ENCODE measurements around the gene SFI1. TPM values are rescaled to one million over a fixed set of nuclear protein-coding genes. Genes with fewer than 3 reads are reported as not detected.

The SFI1 gene
- total and polyA plus RNA-seq, 4 donors: 14.0 to 46.0 (median 32.7) TPM

- H3K9me3 ChIP-seq (ENCODE audit: control insufficient read depth in 4 of 4, insufficient read depth in 3 of 4, low read length in 3 of 4): no peaks in the 10 kb centered on the region
- no peaks in the 10 kb centered on the region for H3K27me3 ChIP-seq (ENCODE audit: control insufficient read depth in 3 of 3, insufficient read depth in 3 of 3, low read length in 2 of 3)
- WGBS, 2 donors: 70 to 86% methylated on average over 8 of the region's 8 CpGs
- H3K36me3 ChIP-seq (ENCODE audit: control insufficient read depth in 4 of 4, insufficient read depth in 4 of 4, low read length in 4 of 4): peaks cover 0 to 21% (median 3%) of the 10 kb centered on the region in 4 donors
- DNase-seq (peak in 1 of 3 donors; percentile 30), ATAC-seq (ENCODE audit: insufficient read depth, low FRiP score) (no peak)
- H3K4me1 ChIP-seq (ENCODE audit: control insufficient read depth in 5 of 5, insufficient read depth in 5 of 5, low read length in 5 of 5): peaks cover 2 to 43% (median 11%) of the 10 kb centered on the region in 5 donors
- H3K9ac ChIP-seq (ENCODE audit: insufficient read depth in 1 of 2, low read length in 2 of 2): no peak overlapping the region
- H3K4me3 ChIP-seq: no peak overlapping the region
- peak overlapping the region in 1 of 2 donors; percentile 81 for H3K27ac ChIP-seq (ENCODE audit: low read depth in 1 of 2, low read length in 1 of 2)
- TF ChIP-seq, protein P1, sequence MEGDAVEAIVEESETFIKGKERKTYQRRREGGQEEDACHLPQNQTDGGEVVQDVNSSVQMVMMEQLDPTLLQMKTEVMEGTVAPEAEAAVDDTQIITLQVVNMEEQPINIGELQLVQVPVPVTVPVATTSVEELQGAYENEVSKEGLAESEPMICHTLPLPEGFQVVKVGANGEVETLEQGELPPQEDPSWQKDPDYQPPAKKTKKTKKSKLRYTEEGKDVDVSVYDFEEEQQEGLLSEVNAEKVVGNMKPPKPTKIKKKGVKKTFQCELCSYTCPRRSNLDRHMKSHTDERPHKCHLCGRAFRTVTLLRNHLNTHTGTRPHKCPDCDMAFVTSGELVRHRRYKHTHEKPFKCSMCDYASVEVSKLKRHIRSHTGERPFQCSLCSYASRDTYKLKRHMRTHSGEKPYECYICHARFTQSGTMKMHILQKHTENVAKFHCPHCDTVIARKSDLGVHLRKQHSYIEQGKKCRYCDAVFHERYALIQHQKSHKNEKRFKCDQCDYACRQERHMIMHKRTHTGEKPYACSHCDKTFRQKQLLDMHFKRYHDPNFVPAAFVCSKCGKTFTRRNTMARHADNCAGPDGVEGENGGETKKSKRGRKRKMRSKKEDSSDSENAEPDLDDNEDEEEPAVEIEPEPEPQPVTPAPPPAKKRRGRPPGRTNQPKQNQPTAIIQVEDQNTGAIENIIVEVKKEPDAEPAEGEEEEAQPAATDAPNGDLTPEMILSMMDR (IDR thresholded peaks at IDR 0.05; ENCODE audit: control extremely low read depth, extremely low read depth): no peak
These were observed 130.9 kb downstream of the SFI1 start for GRCh38 chr22:31627223-31627731.

- Histone ChIP-seq H3K27me3 (ENCODE audit: control insufficient read depth in 3 of 3, insufficient read depth in 3 of 3, low read length in 2 of 3) (no peaks in the 10 kb centered on the region), H3K27ac (ENCODE audit: low read depth in 1 of 2, low read length in 1 of 2) (peak overlapping the region in 1 of 2 donors; percentile 81), H3K4me1 (ENCODE audit: control insufficient read depth in 5 of 5, insufficient read depth in 5 of 5, low read length in 5 of 5) (peaks cover 2 to 43% (median 11%) of the 10 kb centered on the region in 5 donors), H3K36me3 (ENCODE audit: control insufficient read depth in 4 of 4, insufficient read depth in 4 of 4, low read length in 4 of 4) (peaks cover 0 to 14% (median 3%) of the 10 kb centered on the region in 4 donors), H3K4me3 (no peak overlapping the region), H3K9ac (ENCODE audit: insufficient read depth in 1 of 2, low read length in 2 of 2) (no peak overlapping the region), H3K9me3 (ENCODE audit: control insufficient read depth in 4 of 4, insufficient read depth in 3 of 4, low read length in 3 of 4) (no peaks in the 10 kb centered on the region)
- DNase-seq (no peak), ATAC-seq (ENCODE audit: insufficient read depth, low FRiP score) (no peak)
- TF ChIP-seq, protein P1 (IDR thresholded peaks at IDR 0.05; ENCODE audit: control extremely low read depth, extremely low read depth): no peak
- WGBS, 2 donors: 74 to 75% methylated on average over 1 of the region's 1 CpG
These were observed 132.0 kb downstream of the SFI1 start for GRCh38 chr22:31628362-31628761.

DNA sequence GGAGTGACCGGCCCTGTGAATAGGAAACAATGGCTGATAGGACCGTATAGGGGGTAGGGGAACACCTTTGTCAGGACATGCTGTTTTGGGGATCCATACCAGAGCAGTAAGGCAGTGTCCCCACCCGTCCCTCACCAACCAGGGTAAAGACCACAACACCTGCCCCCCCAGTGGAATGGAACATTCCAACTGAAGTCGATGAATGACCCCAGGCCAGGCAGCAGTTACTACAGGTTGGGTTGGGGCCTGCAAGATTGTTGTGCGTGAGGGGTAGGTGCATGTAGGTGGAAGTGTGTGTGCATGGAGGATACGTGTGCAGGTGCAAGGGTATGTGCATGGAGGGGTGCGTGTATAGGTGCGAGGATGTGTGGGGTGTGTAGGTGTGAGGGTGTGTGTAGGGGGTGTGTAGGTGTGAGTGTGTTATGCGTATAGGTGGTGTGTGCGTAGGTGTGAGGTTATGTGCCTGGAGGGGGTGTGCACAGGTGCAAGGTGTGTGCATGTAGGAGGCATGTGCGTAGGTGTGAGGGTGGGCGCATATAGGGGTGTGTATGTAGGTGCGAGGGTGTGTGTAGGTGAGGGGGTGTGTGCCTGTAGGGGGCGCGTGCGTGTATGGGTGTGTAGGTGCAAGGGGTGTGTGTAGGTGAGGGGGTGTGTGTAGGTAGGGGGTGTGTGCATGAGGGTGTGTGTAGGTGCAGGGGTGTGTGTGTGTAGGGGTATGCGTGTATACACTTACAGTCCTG is 132.8 kb downstream of the SFI1 start:
- H3K4me1 ChIP-seq (ENCODE audit: control insufficient read depth in 5 of 5, insufficient read depth in 5 of 5, low read length in 5 of 5): peaks cover 2 to 43% (median 11%) of the 10 kb centered on the region in 5 donors
- peaks cover 0 to 6% (median 3%) of the 10 kb centered on the region in 4 donors for H3K36me3 ChIP-seq (ENCODE audit: control insufficient read depth in 4 of 4, insufficient read depth in 4 of 4, low read length in 4 of 4)
- H3K9ac ChIP-seq (ENCODE audit: insufficient read depth in 1 of 2, low read length in 2 of 2): no peak overlapping the region

More for the DNA sequence above, 132.8 kb downstream of the SFI1 start:
- Histone ChIP-seq H3K27me3 (ENCODE audit: control insufficient read depth in 3 of 3, insufficient read depth in 3 of 3, low read length in 2 of 3) (no peaks in the 10 kb centered on the region), H3K9me3 (ENCODE audit: control insufficient read depth in 4 of 4, insufficient read depth in 3 of 4, low read length in 3 of 4) (no peaks in the 10 kb centered on the region), H3K27ac (ENCODE audit: low read depth in 1 of 2, low read length in 1 of 2) (peak overlapping the region in 1 of 2 donors; percentile 94), H3K4me3 (no peak overlapping the region)
- ATAC-seq (ENCODE audit: insufficient read depth, low FRiP score) (no peak), DNase-seq (no peak)
- WGBS, 2 donors: 87 to 89% methylated on average over 17 of the region's 17 CpGs
- TF ChIP-seq, protein P1 (IDR thresholded peaks at IDR 0.05; ENCODE audit: control extremely low read depth, extremely low read depth): no peak
